Neural progenitor cell (in vitro differentiated cells): ENCODE results near the gene APOC3.

Experiments
- CTCF ChIP-seq: fragments of 200-600 bp; sonication (generic); IDR thresholded peaks from 2 replicates; pipeline ENCODE4 v1.5.1; 2017; ENCODE audit warnings: antibody characterized with exemption, mild to moderate bottlenecking
- EZH2 ChIP-seq: fragments of 200-600 bp; sonication (generic); IDR thresholded peaks from 2 replicates; pipeline ENCODE4 v1.6.1; 2017; ENCODE audit warnings: antibody characterized with exemption, mild to moderate bottlenecking, moderate library complexity
- EZH2phosphoT487 ChIP-seq: fragments of 200-600 bp; sonication (generic); IDR thresholded peaks from 2 replicates; pipeline ENCODE4 v1.6.1; 2017; ENCODE audit warnings: antibody characterized with exemption

GRCh38 chr11:116842909-116843308 lies 13.2 kb downstream of the APOC3 start:
- TF ChIP-seq CTCF, result no peak
- TF ChIP-seq EZH2phosphoT487, result no peak
- no peak for TF ChIP-seq EZH2
